Loucy (cell line): ENCODE measurements around the gene EHD2.

Experiments
- H2AFZ ChIP-seq: fragments of 200-600 bp; sonication (generic); 2 replicates; pipeline ENCODE4 v1.6.0; 2016; ENCODE audit warnings: antibody characterized with exemption, mild to moderate bottlenecking, low read length, moderate library complexity
- H3F3A ChIP-seq: fragments of 200-600 bp; 2 replicates; pipeline ENCODE4 v1.6.0; 2016; ENCODE audit warnings: antibody characterized with exemption, low read depth, mild to moderate bottlenecking
- H3K27me3 ChIP-seq: fragments of 200-600 bp; sonication (generic); 2 replicates; pipeline ENCODE4 v1.6.1; 2014; ENCODE audit warnings: low read length, mild to moderate bottlenecking; ENCODE audit not compliant: insufficient read depth, poor library complexity, severe bottlenecking
- H3K36me3 ChIP-seq: fragments of 200-600 bp; sonication (generic); 2 replicates; pipeline ENCODE4 v1.6.1; 2016; ENCODE audit warnings: low read length; ENCODE audit not compliant: insufficient read depth
- H3K4me1 ChIP-seq: fragments of 200-600 bp; sonication (generic); 2 replicates; pipeline ENCODE4 v1.5.1; 2014; ENCODE audit warnings: low read length, mild to moderate bottlenecking; ENCODE audit not compliant: insufficient read depth, poor library complexity, severe bottlenecking
- H3K4me2 ChIP-seq: fragments of 200-600 bp; sonication (generic); 2 replicates; pipeline ENCODE4 v1.6.0; 2014; ENCODE audit warnings: antibody characterized with exemption, low read length, low read depth, mild to moderate bottlenecking; ENCODE audit not compliant: poor library complexity, severe bottlenecking
- H3K4me3 ChIP-seq: fragments of 200-600 bp; sonication (generic); 2 replicates; pipeline ENCODE4 v1.5.1; 2014; ENCODE audit warnings: low read length, mild to moderate bottlenecking, mixed read lengths; ENCODE audit not compliant: poor library complexity, severe bottlenecking
- H3K79me2 ChIP-seq: fragments of 200-600 bp; sonication (generic); 2 replicates; pipeline ENCODE4 v1.6.1; 2014; ENCODE audit warnings: low read length; ENCODE audit not compliant: insufficient read depth
- H3K9ac ChIP-seq: fragments of 200-600 bp; sonication (generic); 2 replicates; pipeline ENCODE4 v1.6.0; 2014; ENCODE audit warnings: mild to moderate bottlenecking, low read depth, low read length, moderate library complexity; ENCODE audit not compliant: poor library complexity, severe bottlenecking
- H3K9me2 ChIP-seq: fragments of 200-600 bp; sonication (generic); replicated peaks from 2 replicates; pipeline ENCODE4 v1.6.1; 2016; ENCODE audit warnings: low read depth, low read length, mixed read lengths
- H3K9me3 ChIP-seq: fragments of 200-600 bp; sonication (generic); 2 replicates; pipeline ENCODE4 v1.6.1; 2014; ENCODE audit warnings: mild to moderate bottlenecking, antibody characterized with exemption, low read length, low read depth; ENCODE audit not compliant: insufficient read depth
- H4K20me1 ChIP-seq: fragments of 200-600 bp; sonication (generic); 2 replicates; pipeline ENCODE4 v1.6.0; 2014; ENCODE audit warnings: antibody characterized with exemption, low read length, mild to moderate bottlenecking; ENCODE audit not compliant: insufficient read depth, poor library complexity, severe bottlenecking
- CTCF ChIP-seq: fragments of 200-600 bp; sonication (generic); conservative IDR thresholded peaks from 2 replicates; pipeline ENCODE4 v1.5.1; 2014; ENCODE audit warnings: mild to moderate bottlenecking, antibody characterized with exemption, low read length
- EZH2phosphoT487 ChIP-seq: fragments of 200-600 bp; IDR thresholded peaks from 2 replicates; pipeline ENCODE4 v1.6.1; 2018; ENCODE audit warnings: antibody characterized with exemption, mild to moderate bottlenecking, moderate library complexity, borderline replicate concordance

The EHD2 gene

GRCh38 chr19:47693903-47694302 is 19.3 kb upstream of the EHD2 start:
- Histone ChIP-seq H3K27me3 (no peaks in the 10 kb centered on the region), H3K4me2 (no peak overlapping the region), H4K20me1 (no peaks in the 10 kb centered on the region), H3F3A (no peaks in the 10 kb centered on the region), H3K79me2 (no peaks in the 10 kb centered on the region), H3K9ac (no peak overlapping the region), H3K9me2 (no peaks in the 10 kb centered on the region), H3K9me3 (no peaks in the 10 kb centered on the region), H3K4me1 (no peaks in the 10 kb centered on the region), H3K36me3 (no peaks in the 10 kb centered on the region; the same call in 1 of the 2 replicates), H3K4me3 (no peak overlapping the region), H2AFZ (no peak overlapping the region)
- TF ChIP-seq CTCF (no peak), EZH2phosphoT487 (no peak)

- H3K79me2 ChIP-seq = no peaks in the 10 kb centered on the region
- no peaks in the 10 kb centered on the region for H3K9me2 ChIP-seq
- no peaks in the 10 kb centered on the region for H3K27me3 ChIP-seq
- H3K36me3 ChIP-seq = no peaks in the 10 kb centered on the region; the same call in 1 of the 2 replicates
- H3K4me2 ChIP-seq = no peak overlapping the region
- no peaks in the 10 kb centered on the region for H3F3A ChIP-seq
- no peaks in the 10 kb centered on the region for H4K20me1 ChIP-seq
- no peak overlapping the region for H3K4me3 ChIP-seq
- H3K4me1 ChIP-seq = no peaks in the 10 kb centered on the region
- TF ChIP-seq CTCF (no peak), EZH2phosphoT487 (no peak)
- no peaks in the 10 kb centered on the region for H3K9me3 ChIP-seq
- no peak overlapping the region for H2AFZ ChIP-seq
- H3K9ac ChIP-seq = no peak overlapping the region
Observed at GRCh38 chr19:47694466-47695273, 18.6 kb upstream of the EHD2 start.

- H3K27me3 ChIP-seq = no peaks in the 10 kb centered on the region
- H3K79me2 ChIP-seq = no peaks in the 10 kb centered on the region
- H3K9me3 ChIP-seq = no peaks in the 10 kb centered on the region
- H2AFZ ChIP-seq = no peak overlapping the region
- H3K4me3 ChIP-seq = no peak overlapping the region
- H4K20me1 ChIP-seq = no peaks in the 10 kb centered on the region
- H3F3A ChIP-seq = no peaks in the 10 kb centered on the region
- TF ChIP-seq CTCF (no peak), EZH2phosphoT487 (no peak)
- H3K9me2 ChIP-seq = no peaks in the 10 kb centered on the region
- no peak overlapping the region for H3K9ac ChIP-seq
- H3K36me3 ChIP-seq = peaks cover 6% of the 10 kb centered on the region; the same call in 1 of the 2 replicates
- H3K4me1 ChIP-seq = no peaks in the 10 kb centered on the region
- no peak overlapping the region for H3K4me2 ChIP-seq
Observed at GRCh38 chr19:47695533-47696262, 17.5 kb upstream of the EHD2 start.
